ENCODE measurements around the gene CSRP3.

DNA sequence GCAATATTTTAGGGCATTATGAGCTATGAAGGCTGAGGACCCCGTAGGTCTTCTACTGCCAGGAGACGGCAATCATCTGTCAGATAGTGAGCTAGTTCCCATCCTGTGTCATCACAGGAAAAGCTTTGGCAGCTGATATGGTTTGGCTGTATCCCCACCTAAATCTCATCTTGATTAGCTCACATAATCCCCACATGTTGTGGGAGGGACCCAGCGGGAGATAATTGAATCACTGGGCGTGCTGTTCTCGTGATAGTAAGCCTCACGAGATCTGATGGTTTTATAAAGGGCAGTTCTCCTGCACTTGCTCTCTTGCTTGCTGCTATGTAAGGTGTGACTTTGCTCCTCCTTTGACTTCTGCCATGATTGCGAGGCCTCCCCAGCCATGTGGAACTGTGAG is 18.1 kb downstream of the CSRP3 start:
- TF ChIP-seq, protein P1, sequence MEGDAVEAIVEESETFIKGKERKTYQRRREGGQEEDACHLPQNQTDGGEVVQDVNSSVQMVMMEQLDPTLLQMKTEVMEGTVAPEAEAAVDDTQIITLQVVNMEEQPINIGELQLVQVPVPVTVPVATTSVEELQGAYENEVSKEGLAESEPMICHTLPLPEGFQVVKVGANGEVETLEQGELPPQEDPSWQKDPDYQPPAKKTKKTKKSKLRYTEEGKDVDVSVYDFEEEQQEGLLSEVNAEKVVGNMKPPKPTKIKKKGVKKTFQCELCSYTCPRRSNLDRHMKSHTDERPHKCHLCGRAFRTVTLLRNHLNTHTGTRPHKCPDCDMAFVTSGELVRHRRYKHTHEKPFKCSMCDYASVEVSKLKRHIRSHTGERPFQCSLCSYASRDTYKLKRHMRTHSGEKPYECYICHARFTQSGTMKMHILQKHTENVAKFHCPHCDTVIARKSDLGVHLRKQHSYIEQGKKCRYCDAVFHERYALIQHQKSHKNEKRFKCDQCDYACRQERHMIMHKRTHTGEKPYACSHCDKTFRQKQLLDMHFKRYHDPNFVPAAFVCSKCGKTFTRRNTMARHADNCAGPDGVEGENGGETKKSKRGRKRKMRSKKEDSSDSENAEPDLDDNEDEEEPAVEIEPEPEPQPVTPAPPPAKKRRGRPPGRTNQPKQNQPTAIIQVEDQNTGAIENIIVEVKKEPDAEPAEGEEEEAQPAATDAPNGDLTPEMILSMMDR (IDR thresholded peaks at IDR 0.05): no peak
- TF ChIP-seq POLR2AphosphoS5 (IDR thresholded peaks at IDR 0.05; ENCODE audit: insufficient read depth in 1 of 2, low read depth in 1 of 2) (no peak), POLR2A (IDR thresholded peaks at IDR 0.05) (no peak)
